ENCODE measurements around the gene FAM78A.

GRCh38 chr9:131296906-131297500, 20.7 kb upstream of the FAM78A start:
- TF ChIP-seq POLR2A (IDR thresholded peaks at IDR 0.05) (no peak), CTCF (IDR thresholded peaks at IDR 0.05) (no peak)
